Measurements from ENCODE around the gene ZNF212.

GRCh38 chr7:149216402-149216801, 23.0 kb upstream of the ZNF212 start:
- TF ChIP-seq CTCF (IDR thresholded peaks at IDR 0.05) (no peak), POLR2A (IDR thresholded peaks at IDR 0.05) (no peak)

All from right lobe of liver (tissue), 4 donors.